Kidney (tissue), 14 donors: Measurements from ENCODE around the gene MLEC. TPM values are rescaled to one million over a fixed set of nuclear protein-coding genes. Genes with fewer than 3 reads are reported as not detected.
"Not testable (repeated sequence)": the region's sequence is repeated elsewhere in the genome, so short reads cannot be mapped to it uniquely, and the experiment has no call there.

Experiments used
- DNase-seq, 5 donors: peaks; one replicate each; pipeline ENCODE4 v3.0.0-alpha.2; 2013 to 2020
- FAIRE-seq: peaks from 2 replicates; lab custom pipeline; 2012; peaks lifted over from hg19 to GRCh38; lab: Jason Lieb, UNC
- H3K27ac ChIP-seq, 2 donors: one replicate each; pipeline ENCODE4 v1.7.0; 2013; ENCODE audit warnings: low read depth in 2 of 2, low read length in 2 of 2, inconsistent platforms in 1 of 2
- H3K27me3 ChIP-seq: one replicate; pipeline ENCODE4 v1.7.1; 2013; ENCODE audit warnings: low read length, inconsistent platforms; ENCODE audit not compliant: control insufficient read depth, insufficient read depth
- H3K36me3 ChIP-seq, 3 donors: one replicate each; pipeline versions ENCODE4 v1.7.0 to v1.7.1; 2013; ENCODE audit warnings: low read length in 3 of 3, control low read depth in 1 of 3, inconsistent platforms in 1 of 3; ENCODE audit not compliant: insufficient read depth in 3 of 3, control insufficient read depth in 2 of 3
- H3K4me1 ChIP-seq, 3 donors: one replicate each; pipeline versions ENCODE4 v1.7.0 to v1.7.1; 2013; ENCODE audit warnings: low read length in 3 of 3, inconsistent platforms in 1 of 3, low read depth in 1 of 3; ENCODE audit not compliant: control insufficient read depth in 2 of 3, insufficient read depth in 2 of 3
- H3K4me3 ChIP-seq, 3 donors: one replicate each; pipeline versions ENCODE4 v1.7.0 to v1.8.1; 2013; ENCODE audit warnings: low read length in 3 of 3, control low read depth in 1 of 3, inconsistent platforms in 1 of 3
- H3K9ac ChIP-seq, 3 donors: one replicate each; pipeline versions ENCODE4 v1.7.0 to v1.7.1; 2013; ENCODE audit warnings: low read length in 3 of 3, control low read depth in 1 of 3, inconsistent platforms in 1 of 3
- H3K9me3 ChIP-seq, 3 donors: one replicate each; pipeline versions ENCODE4 v1.7.0 to v1.7.1; 2013; ENCODE audit warnings: low read length in 3 of 3, control low read depth in 1 of 3, inconsistent platforms in 1 of 3; ENCODE audit not compliant: control insufficient read depth in 2 of 3, insufficient read depth in 1 of 3
- CTCF ChIP-seq: IDR thresholded peaks from 3 replicates; pipeline ENCODE4 v1.5.1; 2012; ENCODE audit warnings: mild to moderate bottlenecking, moderate library complexity, borderline replicate concordance; ENCODE audit not compliant: insufficient read depth; ENCODE audit errors: extremely low read depth
- intact Hi-C: fragments of 100-400 bp; cut with DNase I; formaldehyde crosslinking; loops from one replicate; pipeline ENCODE4 v1.11.1; 2022
- polyA plus RNA-seq: library from polyadenylated mRNA; stranded (reverse); fragments of 350-450 nt; fragmentation: Illumina TruSeq; extraction: RNeasy Lipid Tissue Mini Kit (QIAGEN cat#74804); gene quantifications from one replicate; pipeline ENCODE4 v1.2.3, GENCODE V29; 2014; ENCODE audit warnings: low read depth, low replicate concordance; ENCODE audit not compliant: insufficient read depth
- total RNA-seq: library from RNA; stranded (reverse); fragmentation: NEBNext Ultra II Directional; extraction: Animal tissue kit (Norgen Biotek cat#: 25700); gene quantifications from one replicate; pipeline ENCODE4 v1.2.1, GENCODE V29; 2021
- donor health status: control.
- donor health status: control.
- donor health status: control.
- donor health status: control.
- donor health status: control.
- donor health status: DM: yes; HTN: yes; CAD: no.
- donor health status: Normal renal cell carcinoma (clear cell type).

Gene MLEC
- total and polyA plus RNA-seq, 2 donors from 2014 or later: 60.3 to 146 TPM

GRCh38 chr12:120726510-120726793, 39.5 kb downstream of the MLEC start:
- peaks cover 2 to 23% (median 16%) of the 10 kb centered on the region in 3 donors for H3K36me3 ChIP-seq
- H3K9me3 ChIP-seq: no peaks in the 10 kb centered on the region
- TF ChIP-seq CTCF: no peak
- H3K4me3 ChIP-seq: peak overlapping the region in 2 of 3 donors; percentile 48 to 82
- DNase-seq (no peak), FAIRE-seq (no peak)
- no peaks in the 10 kb centered on the region for H3K27me3 ChIP-seq
- intact Hi-C loops: no loop called here
- peak overlapping the region in 1 of 3 donors; percentile 87 for H3K9ac ChIP-seq
- peaks cover 0 to 11% (median 10%) of the 10 kb centered on the region in 3 donors for H3K4me1 ChIP-seq
- H3K27ac ChIP-seq: peak overlapping the region; percentile 11 to 70

- no peak for DNase-seq
- no peaks in the 10 kb centered on the region for H3K27me3 ChIP-seq
- FAIRE-seq: no peak
- H3K9ac ChIP-seq: no peak overlapping the region
- H3K4me3 ChIP-seq: no peak overlapping the region
- intact Hi-C loops: no loop called here
- no peak for TF ChIP-seq CTCF
- H3K27ac ChIP-seq: peak overlapping the region in 1 of 2 donors; percentile 11
- peaks cover 2 to 18% (median 12%) of the 10 kb centered on the region in 3 donors for H3K36me3 ChIP-seq
- H3K9me3 ChIP-seq: no peaks in the 10 kb centered on the region
- peaks cover 0 to 11% (median 10%) of the 10 kb centered on the region in 3 donors for H3K4me1 ChIP-seq
Observed at GRCh38 chr12:120726961-120727360, 40.0 kb downstream of the MLEC start.

- intact Hi-C loops: loop anchor here (10.0 kb wide), 1 partner anchor 243 kb away; the partner anchor contains the start of gene HNF1A
- H3K4me1 ChIP-seq, H3K27ac ChIP-seq, DNase-seq, H3K36me3 ChIP-seq, H3K9me3 ChIP-seq, H3K9ac ChIP-seq, H3K27me3 ChIP-seq, FAIRE-seq, H3K4me3 ChIP-seq: not testable (repeated sequence)
Observed at GRCh38 chr12:120732198-120732597, 45.2 kb downstream of the MLEC start.

GRCh38 chr12:120733574-120733973, 46.6 kb downstream of the MLEC start:
- no peak overlapping the region for H3K4me3 ChIP-seq
- no peak for TF ChIP-seq CTCF
- no peak overlapping the region for H3K27ac ChIP-seq
- no peaks in the 10 kb centered on the region for H3K9me3 ChIP-seq
- intact Hi-C loops: loop anchor here (10.0 kb wide), 1 partner anchor 241 kb away; the partner anchor contains the start of gene HNF1A
- H3K4me1 ChIP-seq: no peaks in the 10 kb centered on the region
- H3K27me3 ChIP-seq: no peaks in the 10 kb centered on the region
- no peak overlapping the region for H3K9ac ChIP-seq
- FAIRE-seq: no peak
- no peak for DNase-seq
- H3K36me3 ChIP-seq: peaks cover 0 to 8% (median 0%) of the 10 kb centered on the region in 3 donors
